GM21423 (cell line): ENCODE data around the gene DENND1A.

ENCODE experiments used
- ATAC-seq: cut with Tn5 transposase; IDR thresholded peaks from one replicate; pipeline ENCODE4 v1.9.1; 2021; ENCODE audit warnings: mild to moderate bottlenecking, moderate library complexity; ENCODE audit not compliant: unreplicated experiment

DENND1A gene

DNA sequence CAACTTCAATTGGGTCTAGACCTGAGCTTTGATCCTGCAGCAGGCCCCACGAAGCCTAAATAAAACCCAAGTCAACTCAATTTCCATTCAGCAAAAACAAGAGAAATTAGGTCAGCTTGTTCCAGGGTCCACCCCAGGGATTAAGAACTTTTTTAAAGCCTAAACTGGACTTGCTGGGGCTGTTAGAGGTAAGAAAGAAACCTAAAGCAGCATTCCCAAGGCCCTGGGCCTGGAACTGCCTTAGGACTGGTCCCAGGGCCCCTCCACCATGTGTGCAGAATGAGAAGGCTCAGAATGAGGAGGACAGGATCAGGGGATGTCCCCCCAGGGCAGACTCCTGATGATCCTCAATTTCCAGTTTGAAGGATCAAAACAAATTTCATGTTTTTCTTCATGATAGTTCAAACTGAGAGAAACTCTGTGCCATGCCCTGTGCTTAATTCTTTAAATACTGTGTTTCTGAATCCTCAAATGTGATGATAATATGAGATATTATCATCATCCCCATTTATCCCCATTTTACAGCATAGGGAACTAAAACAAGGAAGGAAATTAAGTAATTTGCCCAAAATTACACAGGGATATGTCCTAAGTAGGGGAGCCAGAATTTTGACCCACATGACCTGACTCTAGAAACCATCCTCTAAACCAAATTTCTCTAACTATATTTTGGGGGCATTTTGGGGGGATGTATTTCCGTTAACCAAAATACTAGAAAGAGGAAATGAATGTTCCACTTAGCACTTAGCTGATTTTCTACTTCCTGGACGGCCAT is 64.5 kb downstream of the DENND1A start:
- ATAC-seq, result no peak

DNA sequence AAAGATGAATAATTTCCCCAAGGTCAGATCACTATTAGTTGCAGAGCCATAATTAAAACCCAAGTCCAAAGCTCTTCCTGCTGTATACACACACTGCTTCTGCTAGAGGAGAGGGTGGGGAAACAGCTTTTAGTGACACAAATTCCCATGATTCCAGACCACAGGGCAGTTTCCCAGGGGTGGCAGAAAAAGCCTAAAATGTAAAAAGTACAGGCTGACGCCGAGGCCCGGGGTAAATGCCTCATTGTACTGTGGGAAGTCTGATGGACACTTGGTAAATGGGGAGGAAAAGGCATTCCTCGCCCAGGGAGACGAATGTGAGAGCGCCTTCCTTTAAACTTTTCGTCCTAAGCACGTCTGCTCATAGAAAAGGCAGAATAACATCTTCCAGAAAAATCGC is 65.7 kb downstream of the DENND1A start:
- no peak for ATAC-seq

DNA sequence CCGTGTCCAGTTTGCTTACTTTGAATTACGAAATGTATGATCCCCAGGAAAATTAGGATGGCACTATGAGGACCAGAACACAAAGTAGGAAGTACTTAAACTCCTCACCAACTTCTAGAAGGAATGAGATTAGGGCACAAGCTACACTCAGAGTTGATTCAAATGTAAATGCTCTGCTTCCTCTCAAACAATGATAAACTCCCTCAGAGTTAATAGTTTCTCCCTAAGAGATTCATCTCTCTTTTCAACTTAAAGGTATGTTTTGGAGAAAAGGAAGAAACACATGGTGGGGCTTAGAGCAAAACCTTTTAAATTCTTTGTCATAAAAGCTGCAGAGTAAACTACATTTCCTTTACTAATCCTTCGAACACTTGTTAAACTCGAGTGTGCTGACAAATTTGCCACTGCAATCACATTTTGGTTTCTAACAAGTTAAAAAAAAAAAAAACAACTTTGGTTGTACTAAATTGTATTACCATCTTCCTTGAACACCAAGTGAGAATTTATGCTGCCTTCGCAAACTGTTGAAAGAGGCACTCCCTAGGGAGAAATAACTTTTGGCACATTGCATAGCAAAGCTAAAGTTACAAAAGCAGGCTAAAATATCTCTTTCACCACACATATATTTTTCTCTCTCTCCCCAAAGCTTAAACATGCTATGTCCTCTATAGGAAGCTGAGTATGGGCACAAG is 66.6 kb downstream of the DENND1A start:
- ATAC-seq, result no peak

DNA sequence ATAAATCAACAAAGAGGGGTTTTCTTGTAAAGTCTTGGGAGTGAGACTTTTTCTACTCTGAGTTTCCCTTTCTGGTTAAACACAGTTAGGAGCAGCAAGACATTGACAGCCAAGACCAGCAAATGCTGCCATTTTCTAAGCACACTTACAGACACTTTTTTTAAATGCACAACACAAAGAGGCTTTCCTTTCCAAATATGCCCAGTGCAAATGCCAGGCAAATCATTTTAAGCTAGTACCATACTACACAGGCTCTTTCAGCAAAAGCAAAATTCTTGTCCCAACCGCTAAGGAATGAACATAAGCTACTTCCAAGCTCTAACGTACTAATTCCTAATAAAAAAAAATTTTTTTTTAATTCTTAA is 68.2 kb downstream of the DENND1A start:
- no peak for ATAC-seq

DNA sequence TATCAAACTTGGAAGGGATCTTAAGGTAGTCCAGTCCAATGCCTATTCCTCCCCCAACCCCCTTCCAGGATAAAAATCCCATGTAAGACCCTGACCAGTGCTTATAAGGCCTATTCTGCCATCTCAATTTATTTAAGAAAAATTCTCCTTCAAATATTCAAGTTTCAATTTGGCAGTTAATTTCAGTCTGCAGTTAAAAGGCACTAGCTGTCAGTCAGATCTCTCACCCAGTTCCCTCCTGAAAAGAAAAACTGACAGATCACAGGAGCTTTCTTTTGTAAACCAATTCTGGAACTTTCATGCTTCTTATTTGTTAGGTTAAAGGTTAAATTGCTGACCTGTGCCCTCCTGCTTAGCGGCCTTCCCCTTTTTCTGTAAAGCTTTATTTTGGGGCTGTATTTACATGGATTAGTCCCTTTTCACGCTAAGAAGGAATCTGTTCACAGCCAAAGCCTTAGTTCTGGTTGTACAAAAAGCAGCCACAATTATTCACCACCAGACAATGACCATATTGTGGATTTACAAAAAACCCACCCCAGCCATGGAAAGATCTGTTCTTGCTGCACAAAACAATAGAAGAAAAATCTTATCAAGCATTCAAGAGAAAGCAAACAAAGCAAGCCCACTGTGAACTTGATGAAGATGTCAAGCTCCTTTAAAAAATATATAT is 68.7 kb downstream of the DENND1A start:
- ATAC-seq, result no peak

DNA sequence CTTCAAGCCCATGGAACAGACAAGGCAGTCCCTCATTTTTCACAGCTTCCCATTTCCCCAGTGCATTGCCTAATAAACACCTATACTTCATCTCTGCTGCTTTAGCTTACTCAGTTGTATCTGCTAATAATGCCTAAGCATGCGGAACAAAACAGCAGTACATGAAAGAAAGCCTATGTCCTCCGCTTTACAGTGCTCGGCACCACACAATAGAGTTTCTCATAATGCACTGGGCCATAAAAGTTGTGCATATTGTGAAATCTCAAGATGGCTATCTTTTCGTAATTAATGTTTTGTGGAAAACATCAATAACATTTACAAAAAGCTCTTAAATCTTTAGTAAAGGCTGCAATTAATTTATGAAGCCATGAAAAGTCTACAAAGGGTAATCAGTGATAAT is 69.3 kb downstream of the DENND1A start:
- ATAC-seq, result no peak

DNA sequence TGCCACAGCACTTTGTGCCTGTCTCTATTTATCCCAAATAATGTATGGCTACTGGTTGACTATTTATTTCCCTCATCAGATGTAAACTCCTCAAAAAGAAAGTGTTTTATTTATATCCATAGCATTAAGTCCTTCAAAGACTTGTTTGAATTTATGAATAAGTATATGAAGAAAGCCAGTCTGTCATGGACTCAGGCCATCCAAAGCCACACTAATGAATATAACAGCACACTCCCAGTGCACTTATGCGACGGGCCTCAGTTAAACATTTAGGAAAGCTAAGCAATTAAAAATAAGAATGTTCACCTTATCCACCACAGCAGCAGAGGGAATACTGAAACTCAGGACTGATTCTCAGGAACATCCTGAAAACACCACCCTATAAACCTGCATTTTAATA is 77.5 kb downstream of the DENND1A start:
- ATAC-seq, result no peak

DNA sequence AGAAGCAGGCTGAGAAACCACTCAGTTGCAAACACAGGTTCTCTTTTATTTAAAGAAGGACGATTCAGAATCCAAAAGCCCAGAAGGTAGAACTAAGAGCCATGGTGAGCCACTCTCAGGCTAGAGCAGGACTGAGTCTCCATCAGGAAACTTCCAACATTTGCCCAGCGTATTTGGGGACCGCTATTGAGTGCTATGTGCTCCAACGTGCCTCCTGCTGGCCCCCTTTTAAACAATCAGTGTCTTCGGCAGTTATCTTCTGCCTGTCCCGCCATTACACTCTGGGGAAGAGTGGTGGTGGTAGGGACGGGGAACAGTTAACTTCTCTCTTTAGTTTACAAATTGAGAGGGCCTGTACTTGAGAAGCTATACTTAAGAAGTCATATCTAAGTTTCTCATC is 78.1 kb downstream of the DENND1A start:
- ATAC-seq, result no peak

DNA sequence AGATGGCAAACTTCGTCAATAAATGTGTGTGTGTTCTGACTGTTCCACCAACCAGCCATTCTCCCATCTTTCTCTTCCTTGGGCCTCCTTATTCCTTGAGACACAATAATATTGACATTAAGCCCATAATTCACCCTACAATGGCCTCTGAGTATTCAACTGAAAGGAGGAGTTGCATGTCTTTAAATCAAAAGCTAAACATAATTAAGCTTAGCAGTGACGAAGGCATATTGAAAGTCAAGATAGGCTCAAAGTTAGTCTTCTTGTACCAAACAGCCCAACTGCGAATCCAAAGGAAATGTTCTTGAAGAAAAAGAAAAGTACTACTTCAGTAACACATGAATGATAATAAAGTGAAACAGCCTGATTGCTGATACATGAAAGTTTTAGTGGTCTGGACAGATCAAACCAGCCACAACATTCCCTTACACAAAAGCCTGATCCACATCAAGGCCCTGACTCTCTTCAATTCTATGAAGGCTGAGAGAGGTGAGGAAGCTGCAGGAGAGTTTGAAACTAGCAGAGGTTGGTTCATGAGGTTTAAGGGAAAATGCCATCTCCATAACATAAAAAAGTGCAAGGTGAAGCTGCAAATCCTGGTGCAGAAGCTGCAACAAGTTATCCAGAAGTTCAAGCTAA is 81.4 kb downstream of the DENND1A start:
- ATAC-seq, result no peak

DNA sequence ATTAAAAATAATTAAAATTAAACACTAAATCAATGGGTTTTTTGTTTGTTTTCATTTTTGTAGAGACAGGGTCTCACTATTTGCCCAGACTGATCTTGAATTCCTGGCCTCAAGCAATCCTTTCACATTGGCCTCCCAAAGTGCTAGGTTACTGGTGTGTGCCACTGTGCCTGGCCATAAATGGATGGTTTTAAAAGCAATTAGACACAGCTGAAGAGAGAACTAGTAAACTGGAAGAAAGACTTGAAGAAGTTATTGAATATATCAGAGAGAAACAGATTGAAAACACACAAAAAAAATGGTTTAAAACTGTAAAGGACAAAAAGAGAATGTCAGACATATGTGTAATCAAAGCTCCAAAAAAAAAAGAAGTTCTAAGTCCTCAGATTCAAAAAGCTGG is 83.0 kb downstream of the DENND1A start:
- ATAC-seq, result no peak

DNA sequence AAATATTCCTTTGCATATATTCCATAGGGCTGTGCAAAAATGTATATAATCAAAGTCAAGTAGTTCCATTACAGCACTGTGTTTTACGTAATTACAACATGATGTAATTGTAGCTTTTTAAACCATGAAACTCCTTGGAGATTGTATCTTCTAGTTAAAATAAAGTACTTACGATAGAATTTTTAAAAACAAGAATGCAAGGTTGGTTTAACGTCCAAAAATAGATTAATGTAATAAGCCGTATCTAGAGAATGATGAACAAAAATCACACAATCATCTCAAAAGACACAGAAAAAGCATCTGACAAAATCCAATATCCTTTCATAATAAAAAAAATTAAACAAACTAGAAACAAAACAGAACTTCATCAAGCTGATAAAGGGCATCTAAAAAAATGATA is 86.2 kb downstream of the DENND1A start:
- ATAC-seq, result no peak

DNA sequence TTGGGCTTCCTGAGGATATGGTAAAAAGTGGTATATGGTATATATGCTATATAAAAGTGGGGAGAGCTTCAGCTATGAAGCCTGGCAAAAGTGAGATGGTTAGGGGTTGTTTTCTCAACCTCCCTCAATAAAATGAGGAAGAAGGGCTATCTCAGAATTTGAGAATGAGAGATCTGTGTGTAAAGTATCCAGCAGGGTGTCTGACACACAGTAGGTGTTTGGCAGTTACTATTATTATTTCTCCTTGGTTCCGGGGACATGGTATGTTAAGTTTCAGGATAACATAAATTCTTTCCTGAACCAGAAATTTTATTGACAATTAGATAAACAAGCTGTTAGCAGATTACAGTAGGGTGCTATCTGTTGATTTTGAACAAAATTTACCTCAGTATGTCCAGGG is 94.1 kb downstream of the DENND1A start:
- no peak for ATAC-seq

DNA sequence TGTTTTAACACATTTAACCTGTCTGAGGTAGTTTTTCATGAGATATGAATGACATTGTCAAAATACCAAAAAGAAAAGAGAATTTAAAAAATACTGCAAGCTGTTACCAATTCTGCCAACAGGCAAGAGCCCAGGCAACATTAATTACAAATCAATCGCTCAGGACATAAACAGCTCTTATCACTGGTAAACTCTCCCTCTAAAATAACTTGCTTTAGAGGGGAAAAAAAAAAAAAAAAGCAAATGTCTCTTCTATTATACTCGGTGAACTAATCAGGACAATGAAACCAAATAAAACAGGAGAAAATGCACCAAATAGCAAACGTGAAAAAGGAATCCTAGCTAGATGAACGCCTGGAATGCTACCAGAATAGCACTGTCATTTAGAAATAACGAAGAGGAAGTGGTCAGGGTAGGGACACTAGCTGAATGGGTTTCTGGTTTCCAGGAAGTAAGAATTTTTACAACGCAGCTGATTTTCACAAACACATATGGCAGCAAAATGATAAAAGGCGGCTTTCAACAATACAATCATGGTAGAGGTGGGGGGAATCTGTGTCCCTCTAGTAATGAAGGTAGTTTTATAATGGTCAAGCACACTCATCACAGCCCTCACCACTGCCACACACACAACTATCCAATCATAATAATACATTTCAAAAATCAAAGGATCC is 94.9 kb downstream of the DENND1A start:
- ATAC-seq, result no peak

DNA sequence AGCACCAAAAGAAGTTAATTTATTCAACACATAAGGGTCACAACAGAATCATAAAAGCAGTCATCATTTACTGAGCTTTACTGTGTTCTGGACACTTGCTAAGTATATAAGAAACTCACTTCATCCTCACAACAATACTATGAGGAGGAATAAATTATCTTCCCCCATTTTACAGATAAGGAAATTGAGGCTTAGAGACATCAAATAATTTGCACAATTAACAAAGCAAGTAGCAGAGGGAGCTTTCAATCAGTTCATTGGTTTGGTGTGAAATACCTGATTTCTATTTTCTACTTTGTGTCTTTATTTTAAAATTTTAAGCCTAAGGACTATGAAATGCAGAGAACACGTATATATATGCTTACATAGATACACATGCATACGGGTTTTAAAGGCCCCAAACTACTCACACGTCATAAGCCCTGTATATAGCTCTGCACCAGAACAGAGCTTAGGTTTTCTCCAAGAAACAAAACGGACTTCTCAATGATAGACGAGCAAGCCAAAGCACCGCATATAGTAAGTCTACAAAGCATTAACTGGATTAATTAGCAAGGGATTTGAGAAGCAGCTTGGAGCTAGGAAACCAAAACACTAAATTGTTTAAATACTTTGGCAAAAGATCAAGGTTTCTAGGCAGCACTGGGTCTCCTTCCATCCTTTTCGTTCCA is 95.6 kb downstream of the DENND1A start:
- ATAC-seq, result no peak

DNA sequence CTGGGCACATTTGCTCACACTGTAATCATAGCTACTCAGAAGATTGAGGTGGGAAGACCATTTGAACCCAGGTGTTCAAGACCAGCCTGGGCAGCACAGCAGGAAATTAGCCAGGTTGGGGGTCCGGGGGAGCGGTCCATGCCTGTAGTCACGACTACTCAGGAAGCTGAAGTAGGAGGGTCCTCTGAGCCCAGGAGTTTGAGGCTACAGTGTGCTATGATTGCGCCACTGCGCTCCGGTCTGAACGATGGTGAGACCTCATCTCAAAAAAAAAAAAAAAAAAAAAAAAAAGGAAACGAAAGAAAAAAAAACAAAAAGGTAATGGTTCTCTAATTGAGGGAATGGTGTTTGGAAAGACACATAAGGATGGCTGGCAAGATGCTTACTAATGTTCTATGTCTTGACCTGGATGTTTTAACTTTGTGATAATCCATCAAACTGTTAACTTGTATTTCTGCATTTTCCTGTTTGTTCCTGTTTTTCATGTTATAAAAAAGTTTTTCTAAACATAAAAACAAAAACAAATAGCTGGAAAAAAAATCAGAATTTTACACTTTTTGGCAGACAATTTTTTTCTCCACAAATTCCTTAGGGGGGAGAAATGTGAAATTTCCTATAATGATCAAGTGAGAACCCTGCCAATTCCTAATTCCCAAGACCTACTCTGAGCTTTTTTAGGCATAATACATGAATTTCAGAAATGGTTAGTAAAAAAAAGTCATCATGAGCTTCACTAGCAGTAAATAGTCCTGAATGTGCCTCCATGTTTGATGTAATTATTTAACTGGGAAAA is 96.9 kb downstream of the DENND1A start:
- ATAC-seq, result no peak

DNA sequence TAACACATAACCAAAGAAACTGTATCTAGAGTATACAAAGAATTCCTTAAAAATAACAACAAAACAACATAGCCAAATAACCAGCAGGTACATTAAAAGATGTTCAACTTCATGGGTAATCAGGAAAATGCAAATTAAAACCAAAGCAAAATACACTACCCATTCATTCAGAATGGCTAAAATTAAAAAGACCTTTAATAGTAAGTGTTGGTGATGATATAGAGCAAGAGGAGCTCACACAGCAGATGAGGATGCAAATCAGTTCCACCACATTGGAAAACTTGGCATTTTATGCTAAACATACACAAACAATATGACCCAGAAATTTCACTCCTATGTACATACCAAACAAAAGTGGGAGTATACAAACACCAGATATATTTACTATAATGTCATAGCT is 97.8 kb downstream of the DENND1A start:
- ATAC-seq, result no peak

DNA sequence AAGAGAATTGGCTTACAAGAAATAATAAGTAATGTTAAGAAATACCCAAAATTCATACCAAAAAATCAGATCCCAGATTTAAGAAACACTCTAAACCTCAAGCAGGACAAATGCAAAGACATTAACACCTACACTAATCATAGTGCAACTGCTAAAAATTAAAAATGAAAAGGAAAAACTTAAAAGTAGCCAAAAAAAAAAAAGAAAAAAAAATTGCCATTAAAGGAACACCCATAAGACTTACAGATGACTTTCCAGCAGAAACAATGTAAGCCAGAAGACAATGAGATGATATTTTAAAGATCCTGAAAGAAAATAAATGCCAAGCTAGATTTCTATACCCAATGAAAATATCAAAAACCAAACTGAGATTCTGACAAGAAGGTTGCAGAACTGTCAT is 101.5 kb downstream of the DENND1A start:
- no peak for ATAC-seq

DNA sequence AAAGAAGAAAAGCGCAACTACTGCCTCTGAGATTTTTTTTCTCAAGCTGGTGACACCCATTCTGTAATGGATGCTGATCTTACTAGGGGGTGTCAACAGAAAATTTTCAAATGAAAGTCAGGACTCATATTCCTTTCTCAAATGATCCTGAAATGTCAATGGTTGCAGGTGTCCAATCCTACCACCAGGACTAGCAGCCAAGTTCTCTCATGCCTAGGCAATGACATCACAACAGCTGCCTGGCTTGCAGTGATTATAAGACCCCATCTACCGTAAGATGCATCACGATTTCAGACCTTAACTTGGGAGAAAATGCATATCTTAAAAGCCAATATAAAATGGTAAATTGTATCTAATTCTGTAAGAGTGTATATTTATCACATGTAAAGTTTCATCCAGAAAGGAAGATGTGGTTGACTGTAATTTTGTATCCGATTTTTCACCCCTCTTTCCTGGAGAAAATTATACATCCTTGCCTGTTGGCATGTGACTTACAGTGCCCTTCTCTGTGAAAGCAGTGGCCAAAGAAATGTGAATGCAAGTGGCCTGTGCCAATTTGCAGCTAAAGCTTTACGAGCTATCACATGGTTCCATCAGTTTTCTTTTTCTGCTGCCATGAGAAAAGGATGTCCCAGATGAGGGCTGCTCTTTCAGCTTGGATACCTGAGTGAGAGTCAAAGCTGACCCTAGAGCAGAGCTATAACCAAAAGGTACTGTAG is 104.4 kb downstream of the DENND1A start:
- no peak for ATAC-seq
